DMS153 treated with DMSO at 0.1 percent for 48 hours (cell line): Measurements from ENCODE around the gene SUGCT.
"Not testable (repeated sequence)": the region's sequence is repeated elsewhere in the genome, so short reads cannot be mapped to it uniquely, and the experiment has no call there.

Experiments used
- DNase-seq: peaks from one replicate; lab custom pipeline; 2025; ENCODE audit not compliant: unreplicated experiment; lab: John Stamatoyannopoulos, UW

Gene SUGCT

GRCh38 chr7:40138973-40139372 is 4.2 kb downstream of the SUGCT start:
- no peak for DNase-seq

- not testable (repeated sequence) for DNase-seq
Observed at GRCh38 chr7:40139891-40140290, 5.1 kb downstream of the SUGCT start.

- DNase-seq: not testable (repeated sequence)
Observed at GRCh38 chr7:40141916-40142315, 7.1 kb downstream of the SUGCT start.

DNA sequence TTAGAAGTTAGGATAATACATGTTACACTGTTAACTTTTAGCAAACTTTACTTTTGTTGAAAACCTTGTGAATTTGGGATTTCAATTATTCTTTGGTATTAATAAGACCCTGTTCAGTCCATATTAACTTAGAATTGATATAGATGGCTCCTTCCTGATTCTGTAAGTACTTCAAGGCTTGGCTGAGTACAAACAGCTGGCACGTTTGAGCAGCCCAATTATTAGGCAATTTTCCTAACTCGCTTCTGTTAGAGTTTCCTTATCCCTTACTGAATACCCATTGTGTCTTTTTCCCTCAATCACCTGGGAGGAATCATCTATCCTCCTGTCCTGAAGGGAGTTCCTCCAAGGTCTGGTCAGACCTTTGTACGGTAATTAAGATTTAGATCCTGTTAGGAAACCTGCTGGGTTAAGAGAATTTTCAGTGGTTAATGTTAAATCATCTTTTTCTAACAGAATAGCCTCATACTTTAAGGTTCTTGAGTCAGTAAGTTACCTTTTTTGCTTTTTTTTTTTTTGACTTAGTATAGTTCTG is 10.9 kb downstream of the SUGCT start:
- DNase-seq: not testable (repeated sequence)

GRCh38 chr7:40147371-40148246 is 12.8 kb downstream of the SUGCT start:
- DNase-seq: no peak

GRCh38 chr7:40148247-40148580 is 13.4 kb downstream of the SUGCT start:
- not testable (repeated sequence) for DNase-seq

GRCh38 chr7:40148671-40149070 is 13.9 kb downstream of the SUGCT start:
- no peak for DNase-seq

DNA sequence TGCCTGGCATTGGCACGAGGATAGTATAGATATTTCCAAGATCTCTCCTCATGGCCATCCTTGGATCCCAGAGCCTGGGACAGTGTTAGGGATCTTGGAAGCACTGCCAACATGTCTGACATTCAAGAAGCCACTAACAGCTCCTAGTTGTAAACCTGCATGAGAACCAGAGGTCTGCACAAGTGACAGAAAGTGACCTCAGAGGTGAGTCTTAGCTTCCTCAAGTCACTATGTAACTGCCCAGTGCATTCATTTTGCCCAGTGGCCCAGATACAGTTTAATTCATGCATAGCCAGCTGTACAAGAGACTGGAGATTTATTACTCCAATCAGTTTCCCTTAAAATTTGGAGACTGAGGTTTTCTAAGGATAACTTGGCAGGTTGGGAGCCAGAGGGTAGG is 16.7 kb downstream of the SUGCT start:
- DNase-seq: no peak

DNA sequence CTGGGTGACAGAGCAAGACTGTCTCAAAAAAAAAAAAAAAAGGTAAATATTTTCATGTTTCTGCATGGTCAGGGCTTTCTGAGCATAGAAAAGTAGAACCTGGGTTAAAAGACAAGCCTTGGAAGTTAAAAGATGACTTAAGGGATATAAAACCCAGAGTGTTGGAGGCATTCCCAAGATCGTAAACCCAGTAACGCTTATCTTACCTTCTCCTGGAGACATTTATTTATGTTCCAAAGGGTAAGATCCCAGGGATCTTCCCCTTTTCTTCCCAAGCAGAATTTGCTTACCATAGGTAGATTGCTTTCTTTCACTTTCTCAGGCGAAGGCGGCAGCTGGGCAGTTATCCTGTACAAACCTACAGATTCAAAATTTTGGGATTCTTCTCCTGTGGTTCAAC is 22.2 kb downstream of the SUGCT start:
- DNase-seq: no peak

DNA sequence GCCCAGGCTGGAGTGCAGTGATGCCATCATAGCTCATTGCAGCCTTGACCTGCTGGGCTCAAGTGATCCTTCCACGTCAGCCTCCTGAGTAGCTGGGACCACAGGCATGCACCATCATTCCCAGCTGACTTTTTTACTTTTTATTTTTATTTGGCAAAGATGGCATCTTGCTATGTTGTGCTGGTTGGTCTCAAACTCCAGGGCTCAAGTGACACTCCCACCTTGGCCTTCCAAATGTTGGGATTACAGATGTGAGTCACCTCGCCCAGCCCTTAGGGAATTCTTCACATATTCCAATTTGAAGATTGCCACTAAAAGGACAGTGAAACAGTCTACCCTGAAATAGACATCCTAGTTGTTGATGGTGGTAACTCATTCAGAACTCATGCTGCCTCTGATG is 27.7 kb downstream of the SUGCT start:
- no peak for DNase-seq

GRCh38 chr7:40165216-40165615 is 30.4 kb downstream of the SUGCT start:
- no peak for DNase-seq

DNA sequence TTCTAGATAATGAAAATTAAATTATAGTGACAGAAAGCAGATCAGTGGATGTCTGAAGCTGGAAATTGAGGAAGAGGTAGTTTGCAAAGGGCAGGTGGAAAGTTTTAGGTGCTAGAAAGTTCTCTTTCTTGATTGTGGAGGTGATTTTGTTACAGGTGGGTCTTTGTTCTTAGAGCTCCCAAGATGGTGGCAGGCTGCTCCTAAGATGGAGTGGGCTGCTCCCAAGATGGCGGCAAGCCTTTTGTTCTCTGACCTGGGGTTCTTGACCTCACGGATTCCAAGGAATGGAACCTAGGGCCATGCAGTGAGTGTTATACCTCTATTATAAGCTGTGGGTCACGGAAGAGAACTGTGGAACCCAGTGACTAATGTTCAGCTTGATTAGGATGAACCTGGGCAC is 32.5 kb downstream of the SUGCT start:
- no peak for DNase-seq

- not testable (repeated sequence) for DNase-seq
Observed at GRCh38 chr7:40168266-40168665, 33.5 kb downstream of the SUGCT start.

GRCh38 chr7:40173121-40173520 is 38.3 kb downstream of the SUGCT start:
- DNase-seq: not testable (repeated sequence)

GRCh38 chr7:40175256-40175655 is 40.5 kb downstream of the SUGCT start:
- DNase-seq: not testable (repeated sequence)

DNA sequence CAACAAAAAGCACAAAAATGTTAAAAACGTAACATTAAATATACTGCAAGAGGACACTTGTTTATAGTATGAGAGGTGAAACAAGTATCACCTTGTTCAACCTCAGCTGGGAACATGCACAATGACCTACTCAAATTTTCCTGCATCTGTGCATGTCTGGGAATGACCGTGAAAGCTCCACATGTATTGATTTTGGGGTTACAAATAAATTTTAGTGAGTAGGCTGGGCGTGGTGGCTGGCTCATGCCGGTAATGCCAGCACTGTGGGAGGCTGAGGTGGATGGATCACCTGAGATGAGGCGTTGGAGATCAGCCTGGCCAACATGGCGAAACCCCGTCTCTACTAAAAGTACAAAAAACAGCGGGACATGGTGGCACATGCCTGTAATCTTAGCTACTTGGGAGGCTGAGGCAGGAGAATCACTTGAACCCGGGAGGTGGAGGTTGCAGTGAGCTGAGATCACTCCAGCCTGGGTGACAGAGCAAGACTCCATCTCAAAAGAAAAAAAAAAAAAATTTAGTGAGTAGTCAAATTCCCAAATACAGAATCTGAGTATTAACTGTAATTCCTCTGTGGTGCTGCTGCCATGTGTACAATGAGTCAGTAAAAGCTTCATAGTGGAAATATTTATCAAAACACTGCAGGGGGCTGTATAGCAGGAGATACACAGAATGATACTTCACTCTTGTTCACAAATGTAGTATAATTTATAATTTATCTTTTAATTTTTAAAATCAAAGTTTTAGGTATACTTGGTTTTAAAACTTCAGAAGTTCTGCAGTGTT is 41.1 kb downstream of the SUGCT start:
- DNase-seq: no peak

DNA sequence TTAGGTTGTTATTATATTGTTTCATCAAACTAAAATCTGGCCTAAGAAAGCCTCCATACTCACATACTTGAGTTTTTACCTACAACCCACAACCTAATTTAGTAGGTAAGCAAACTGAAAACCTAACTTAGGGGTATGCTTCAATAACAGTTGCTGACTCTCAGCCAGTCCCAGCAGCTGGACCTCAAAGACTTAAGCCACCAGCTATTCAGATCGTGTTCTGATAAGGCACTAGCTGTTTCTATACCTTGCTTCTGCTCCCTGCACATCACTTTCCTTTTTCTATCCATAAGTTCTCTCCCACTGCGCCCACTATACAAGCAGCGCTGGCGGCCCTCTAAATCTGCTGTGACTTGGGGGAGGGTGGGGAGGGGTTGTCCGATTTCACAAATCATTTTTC is 42.3 kb downstream of the SUGCT start:
- no peak for DNase-seq

DNA sequence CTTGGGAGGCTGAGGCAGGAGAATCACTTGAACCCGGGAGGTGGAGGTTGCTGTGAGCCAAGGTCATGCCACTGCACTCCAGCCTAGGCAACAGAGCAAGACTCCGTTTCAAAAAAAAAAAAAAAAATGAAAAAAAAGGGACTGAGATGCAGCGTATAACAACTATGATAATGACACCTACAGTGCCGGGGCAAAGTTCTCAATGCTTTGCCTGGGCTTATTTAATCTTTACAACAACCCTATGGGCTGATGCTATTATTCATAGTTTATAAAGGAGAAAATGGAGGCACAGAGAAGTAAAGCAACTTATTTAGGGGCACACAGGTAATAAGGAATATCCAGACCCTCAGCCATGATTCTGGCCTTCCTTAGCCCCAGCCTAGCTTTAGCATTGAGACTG is 47.6 kb downstream of the SUGCT start:
- DNase-seq: no peak

- no peak for DNase-seq
Observed at GRCh38 chr7:40186586-40186985, 51.8 kb downstream of the SUGCT start.

- no peak for DNase-seq
Observed at GRCh38 chr7:40192036-40192435, 57.2 kb downstream of the SUGCT start.

DNA sequence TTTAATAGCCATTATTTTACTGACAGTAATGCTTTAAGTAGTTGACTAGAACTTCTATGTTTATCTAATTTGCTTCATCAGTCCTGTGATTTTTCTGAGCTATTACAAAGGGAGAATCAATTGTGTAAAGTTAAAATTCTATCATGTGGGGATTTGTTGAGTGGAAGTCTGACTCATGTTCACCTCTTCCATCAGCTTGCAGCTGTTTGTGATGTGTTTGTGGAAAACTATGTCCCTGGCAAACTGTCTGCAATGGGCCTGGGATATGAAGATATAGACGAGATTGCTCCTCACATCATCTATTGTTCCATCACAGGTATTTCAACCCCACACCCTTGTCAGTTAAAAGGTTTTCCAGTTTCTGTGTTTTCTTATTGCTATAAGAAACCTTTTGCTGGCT is 59.9 kb downstream of the SUGCT start:
- no peak for DNase-seq

DNA sequence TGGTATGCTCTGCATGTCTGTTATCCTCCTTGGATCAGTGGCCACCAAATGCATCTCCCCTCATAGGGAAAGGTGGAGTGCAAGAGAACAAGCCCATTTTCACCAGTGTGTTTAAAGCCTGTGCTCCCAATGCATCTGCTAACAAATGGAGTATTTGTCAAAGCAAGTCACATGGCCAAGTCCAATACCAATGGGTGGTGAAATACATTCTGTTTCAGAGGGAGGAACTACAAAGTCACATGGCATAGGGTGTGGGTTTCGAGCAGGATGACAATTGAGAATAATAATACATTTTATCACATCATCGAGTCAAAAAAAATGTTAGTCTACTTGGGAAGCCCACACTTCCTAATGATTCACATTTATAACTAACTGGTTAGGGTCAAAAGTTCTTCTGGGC is 62.7 kb downstream of the SUGCT start:
- DNase-seq: no peak
